Left lung (tissue), 10 donors: ENCODE data around the gene C1QA. TPM values are rescaled to one million over a fixed set of nuclear protein-coding genes. Genes with fewer than 3 reads are reported as not detected.

Experiments used
- ATAC-seq: fragments of 200-7000 bp; cut with Tn5 transposase; one replicate; pipeline ENCODE4 v1.9.1; 2020; ENCODE audit warnings: moderate library complexity
- DNase-seq, 4 donors: peaks; one replicate each; pipeline ENCODE4 v3.0.0-alpha.2; 2013 to 2020
- H3K27ac ChIP-seq, 2 donors: fragments of 200-600 bp; sonication (generic) in 1 of 2; one replicate each; pipeline versions ENCODE4 v1.5.0 to v1.8.0; 2020 to 2021
- H3K27me3 ChIP-seq, 2 donors: fragments of 200-600 bp; sonication (generic) in 1 of 2; one replicate each; pipeline versions ENCODE4 v1.5.0 to v1.8.0; 2020 to 2021
- H3K36me3 ChIP-seq, 2 donors: fragments of 200-600 bp; sonication (generic) in 1 of 2; one replicate each; pipeline versions ENCODE4 v1.5.0 to v1.8.0; 2020 to 2021
- H3K4me1 ChIP-seq, 2 donors: fragments of 200-600 bp; one replicate each; pipeline ENCODE4 v1.8.0; 2021
- H3K4me3 ChIP-seq, 2 donors: fragments of 200-600 bp; sonication (generic) in 1 of 2; one replicate each; pipeline versions ENCODE4 v1.5.0 to v1.8.0; 2020 to 2021; ENCODE audit warnings: mild to moderate bottlenecking in 1 of 2
- H3K9me3 ChIP-seq, 2 donors: fragments of 200-600 bp; sonication (generic) in 1 of 2; one replicate each; pipeline versions ENCODE4 v1.5.0 to v1.8.0; 2020 to 2021
- intact Hi-C, 2 donors: fragments of 100-400 bp; cut with DNase I; formaldehyde crosslinking; loops; one replicate each; pipeline versions ENCODE4 v1.11.2 to v1.14.2; 2022
- polyA plus RNA-seq, 6 donors: library from polyadenylated mRNA; unstranded; fragments of 120-200 nt; gene quantifications; one replicate each; pipeline ENCODE4 v1.2.1, GENCODE V29; 2013; ENCODE audit not compliant: insufficient read length in 6 of 6
- total RNA-seq, 2 donors: library from RNA; stranded (reverse); fragmentation: NEBNext Ultra II Directional; extraction: Animal tissue kit (Norgen Biotek cat#: 25700); gene quantifications; one replicate each; pipeline ENCODE4 v1.2.1, GENCODE V29; 2021
- TF ChIP-seq, protein P1 (sequence below), 2 donors: fragments of 200-600 bp; sonication (generic) in 1 of 2; IDR thresholded peaks; one replicate each; pipeline versions ENCODE4 v1.5.0 to v1.8.0; 2021; ENCODE audit warnings: antibody characterized with exemption in 2 of 2
- donor health status: DM: no; HTN: yes; CAD: no.
- donor health status: DM: no; HTN: no; CAD: no.

Gene C1QA
- total and polyA plus RNA-seq, 8 donors, result 15.3 to 476 (median 24.1) TPM

DNA sequence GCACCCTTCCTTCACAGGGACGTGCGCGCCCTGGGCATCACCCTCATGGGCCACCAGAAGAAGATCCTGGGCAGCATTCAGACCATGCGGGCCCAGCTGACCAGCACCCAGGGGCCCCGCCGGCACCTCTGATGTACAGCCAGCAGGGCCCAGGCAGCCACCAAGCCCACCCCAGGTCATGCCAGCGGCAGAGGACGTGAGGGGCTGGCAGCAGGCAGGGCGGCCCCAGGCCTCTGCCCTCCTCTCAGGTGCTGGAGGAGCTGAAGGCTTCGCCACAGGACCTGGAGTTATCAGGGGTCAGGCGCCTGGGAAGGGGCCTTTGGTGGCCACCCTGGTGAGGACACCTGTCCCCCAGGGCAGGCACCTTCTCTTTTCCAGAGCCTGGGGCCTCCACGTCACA is 34.8 kb upstream of the C1QA start:
- TF ChIP-seq, protein P1, sequence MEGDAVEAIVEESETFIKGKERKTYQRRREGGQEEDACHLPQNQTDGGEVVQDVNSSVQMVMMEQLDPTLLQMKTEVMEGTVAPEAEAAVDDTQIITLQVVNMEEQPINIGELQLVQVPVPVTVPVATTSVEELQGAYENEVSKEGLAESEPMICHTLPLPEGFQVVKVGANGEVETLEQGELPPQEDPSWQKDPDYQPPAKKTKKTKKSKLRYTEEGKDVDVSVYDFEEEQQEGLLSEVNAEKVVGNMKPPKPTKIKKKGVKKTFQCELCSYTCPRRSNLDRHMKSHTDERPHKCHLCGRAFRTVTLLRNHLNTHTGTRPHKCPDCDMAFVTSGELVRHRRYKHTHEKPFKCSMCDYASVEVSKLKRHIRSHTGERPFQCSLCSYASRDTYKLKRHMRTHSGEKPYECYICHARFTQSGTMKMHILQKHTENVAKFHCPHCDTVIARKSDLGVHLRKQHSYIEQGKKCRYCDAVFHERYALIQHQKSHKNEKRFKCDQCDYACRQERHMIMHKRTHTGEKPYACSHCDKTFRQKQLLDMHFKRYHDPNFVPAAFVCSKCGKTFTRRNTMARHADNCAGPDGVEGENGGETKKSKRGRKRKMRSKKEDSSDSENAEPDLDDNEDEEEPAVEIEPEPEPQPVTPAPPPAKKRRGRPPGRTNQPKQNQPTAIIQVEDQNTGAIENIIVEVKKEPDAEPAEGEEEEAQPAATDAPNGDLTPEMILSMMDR (IDR thresholded peaks at IDR 0.05), result no peak
- H3K9me3 ChIP-seq, result no peaks in the 10 kb centered on the region
- ATAC-seq, result no peak
- H3K27ac ChIP-seq, result no peak overlapping the region
- H3K4me3 ChIP-seq, result no peak overlapping the region
- H3K4me1 ChIP-seq, result no peaks in the 10 kb centered on the region
- no peak for DNase-seq
- H3K36me3 ChIP-seq, result no peaks in the 10 kb centered on the region
- H3K27me3 ChIP-seq, result peaks cover 6 to 86% of the 10 kb centered on the region in 2 donors
- intact Hi-C loops, result no loop called here

DNA sequence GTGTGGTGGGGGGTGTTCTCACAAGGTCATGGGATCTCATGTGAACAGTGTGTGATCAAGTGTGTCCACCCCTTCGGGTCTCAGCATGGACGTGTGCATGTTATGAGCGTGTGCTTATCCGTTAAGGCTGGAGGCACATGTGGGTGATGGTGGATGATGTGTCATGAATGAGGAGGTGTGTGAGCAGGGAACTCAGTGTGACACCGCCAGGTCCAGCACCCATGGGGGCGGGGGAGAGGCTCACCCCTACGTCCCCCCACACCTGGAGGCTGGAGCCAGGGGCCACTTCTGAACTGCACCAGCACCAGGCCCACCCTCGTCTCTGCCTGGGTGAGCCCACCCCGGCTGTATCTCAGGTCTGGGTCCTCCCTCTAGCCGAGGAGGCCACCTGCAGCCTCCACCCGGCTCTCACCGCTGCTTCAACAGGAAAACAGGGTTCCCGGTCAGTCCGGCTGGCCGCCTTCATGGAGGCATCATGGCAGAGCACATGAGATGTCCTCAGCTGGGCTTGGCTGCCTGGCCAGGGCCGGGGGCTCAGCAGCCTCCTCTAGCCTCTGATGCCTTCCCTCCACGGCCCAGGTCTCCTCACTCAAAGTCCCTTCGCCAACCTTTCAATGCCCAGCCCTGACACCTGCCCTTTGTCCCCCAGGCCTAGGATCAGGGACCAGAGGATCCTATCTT is 34.2 kb upstream of the C1QA start:
- TF ChIP-seq, protein P1 (IDR thresholded peaks at IDR 0.05), result no peak
- peaks cover 6 to 89% of the 10 kb centered on the region in 2 donors for H3K27me3 ChIP-seq
- H3K36me3 ChIP-seq, result no peaks in the 10 kb centered on the region

DNA sequence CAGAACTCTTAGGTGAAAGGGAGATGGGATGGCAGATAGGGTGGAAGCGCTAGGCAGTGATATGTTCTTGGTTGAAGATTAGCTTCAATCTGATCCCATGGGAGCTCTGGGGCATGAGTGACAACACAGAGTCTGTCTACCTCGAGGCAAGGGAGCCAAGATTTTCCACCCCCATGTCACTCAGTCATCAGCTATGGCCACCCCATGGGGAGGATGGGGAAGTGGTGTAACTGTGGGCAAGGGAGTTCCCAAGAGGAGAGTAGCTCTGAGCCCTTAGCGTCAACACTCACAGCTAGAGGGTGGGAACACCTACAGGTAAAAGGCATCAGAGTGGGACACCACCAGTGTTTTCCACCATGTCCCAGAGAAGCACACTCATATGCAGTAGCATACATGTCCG is 30.3 kb upstream of the C1QA start:
- DNase-seq (no peak), ATAC-seq (no peak)
- intact Hi-C loops, result no loop called here
- no peaks in the 10 kb centered on the region for H3K9me3 ChIP-seq
- H3K27me3 ChIP-seq, result peaks cover 6 to 94% of the 10 kb centered on the region in 2 donors
- H3K36me3 ChIP-seq, result no peaks in the 10 kb centered on the region
- no peaks in the 10 kb centered on the region for H3K4me1 ChIP-seq
- TF ChIP-seq, protein P1 (IDR thresholded peaks at IDR 0.05), result no peak
- no peak overlapping the region for H3K4me3 ChIP-seq
- no peak overlapping the region for H3K27ac ChIP-seq

More for the DNA sequence above, 34.2 kb upstream of the C1QA start:
- Histone ChIP-seq H3K27ac (no peak overlapping the region), H3K4me3 (no peak overlapping the region), H3K9me3 (no peaks in the 10 kb centered on the region), H3K4me1 (no peaks in the 10 kb centered on the region)
- DNase-seq, result no peak
- intact Hi-C loops, result no loop called here
- ATAC-seq, result no peak

GRCh38 chr1:22607154-22607553 is 29.3 kb upstream of the C1QA start:
- no peak for ATAC-seq

DNA sequence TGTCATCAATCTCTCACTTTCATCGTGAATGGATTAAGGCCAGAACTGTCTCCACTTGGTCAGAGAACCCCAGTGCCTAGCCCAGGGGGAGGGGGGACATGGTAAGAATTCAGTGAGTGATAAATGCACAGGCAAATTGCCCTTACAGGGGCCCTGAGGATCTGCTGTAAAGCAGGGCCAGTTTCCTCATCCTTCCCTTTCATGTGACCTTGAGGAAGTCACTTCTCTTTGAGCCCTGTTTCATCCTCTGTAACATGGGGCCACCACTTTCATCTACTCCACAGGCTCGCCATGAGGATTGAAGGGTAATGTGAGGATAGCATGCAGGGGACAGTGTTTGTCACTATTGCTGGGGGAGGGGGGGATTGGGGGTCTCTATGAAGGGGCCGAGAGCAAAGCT is 28.1 kb upstream of the C1QA start:
- no peaks in the 10 kb centered on the region for H3K4me1 ChIP-seq
- H3K36me3 ChIP-seq, result no peaks in the 10 kb centered on the region
- H3K4me3 ChIP-seq, result no peak overlapping the region
- no peaks in the 10 kb centered on the region for H3K9me3 ChIP-seq
- ATAC-seq (no peak), DNase-seq (no peak)
- TF ChIP-seq, protein P1 (IDR thresholded peaks at IDR 0.05), result no peak
- intact Hi-C loops, result no loop called here
- H3K27me3 ChIP-seq, result peaks cover 6 to 93% of the 10 kb centered on the region in 2 donors
- no peak overlapping the region for H3K27ac ChIP-seq

More at GRCh38 chr1:22607154-22607553, 29.3 kb upstream of the C1QA start:
- DNase-seq, result no peak
- H3K4me3 ChIP-seq, result no peak overlapping the region
- H3K9me3 ChIP-seq, result no peaks in the 10 kb centered on the region
- H3K4me1 ChIP-seq, result no peaks in the 10 kb centered on the region
- no peaks in the 10 kb centered on the region for H3K36me3 ChIP-seq
- TF ChIP-seq, protein P1 (IDR thresholded peaks at IDR 0.05), result no peak
- intact Hi-C loops, result no loop called here
- H3K27me3 ChIP-seq, result peaks cover 6 to 93% of the 10 kb centered on the region in 2 donors
- H3K27ac ChIP-seq, result no peak overlapping the region
